ENCODE measurements around the gene DNER. TPM values are rescaled to one million over a fixed set of nuclear protein-coding genes. Genes with fewer than 3 reads are reported as not detected.
"Not testable (repeated sequence)": the region's sequence is repeated elsewhere in the genome, so short reads cannot be mapped to it uniquely, and the experiment has no call there.

DNER gene
- total RNA-seq, 1 donor from 2014 or later: 1.8 TPM

DNA sequence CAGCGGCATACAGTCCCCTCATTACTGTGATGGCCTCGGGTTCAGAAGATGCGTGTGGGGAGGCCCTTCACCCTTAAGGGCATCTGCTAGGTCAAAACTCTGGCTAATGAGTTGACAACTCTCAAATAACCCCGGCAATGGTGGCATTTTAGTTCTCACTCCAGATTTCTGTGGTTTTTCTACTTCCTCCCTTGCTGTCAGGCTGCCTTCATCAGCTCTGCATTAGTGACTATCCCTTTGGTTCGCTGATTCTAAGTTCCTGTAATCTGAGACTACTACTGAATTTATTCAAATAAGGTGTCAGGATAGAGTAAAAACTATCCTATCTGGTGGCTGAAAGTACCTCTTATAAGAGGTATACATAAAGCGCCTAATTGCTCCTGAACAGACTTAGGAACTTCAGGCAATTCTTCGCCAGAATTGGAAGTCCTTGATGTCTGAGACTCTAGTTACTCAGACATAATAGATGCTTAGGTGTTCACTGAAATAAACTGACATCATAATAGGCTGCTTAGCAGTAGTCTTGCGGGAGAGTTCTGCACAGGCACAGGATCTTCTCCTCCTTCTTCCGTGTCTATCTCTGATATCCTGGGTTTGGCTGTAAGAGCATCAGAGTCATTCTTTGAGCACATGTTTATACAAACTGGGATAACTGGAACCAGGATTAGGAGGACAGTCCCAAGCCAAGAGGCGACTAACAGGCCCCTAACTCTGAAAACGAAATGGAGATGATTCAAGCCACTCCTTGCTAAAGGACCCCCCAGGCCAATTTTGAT lies 194.5 kb downstream of the DNER start:
- DNase-seq (ENCODE audit: low read depth): no peak
- Histone ChIP-seq H3K27me3 (ENCODE audit: control insufficient read depth, insufficient read depth, low read length) (no peaks in the 10 kb centered on the region), H3K4me3 (ENCODE audit: low read depth, low read length) (no peak overlapping the region), H3K36me3 (ENCODE audit: control insufficient read depth, insufficient read depth, low read length) (no peaks in the 10 kb centered on the region)
- TF ChIP-seq, protein P1, sequence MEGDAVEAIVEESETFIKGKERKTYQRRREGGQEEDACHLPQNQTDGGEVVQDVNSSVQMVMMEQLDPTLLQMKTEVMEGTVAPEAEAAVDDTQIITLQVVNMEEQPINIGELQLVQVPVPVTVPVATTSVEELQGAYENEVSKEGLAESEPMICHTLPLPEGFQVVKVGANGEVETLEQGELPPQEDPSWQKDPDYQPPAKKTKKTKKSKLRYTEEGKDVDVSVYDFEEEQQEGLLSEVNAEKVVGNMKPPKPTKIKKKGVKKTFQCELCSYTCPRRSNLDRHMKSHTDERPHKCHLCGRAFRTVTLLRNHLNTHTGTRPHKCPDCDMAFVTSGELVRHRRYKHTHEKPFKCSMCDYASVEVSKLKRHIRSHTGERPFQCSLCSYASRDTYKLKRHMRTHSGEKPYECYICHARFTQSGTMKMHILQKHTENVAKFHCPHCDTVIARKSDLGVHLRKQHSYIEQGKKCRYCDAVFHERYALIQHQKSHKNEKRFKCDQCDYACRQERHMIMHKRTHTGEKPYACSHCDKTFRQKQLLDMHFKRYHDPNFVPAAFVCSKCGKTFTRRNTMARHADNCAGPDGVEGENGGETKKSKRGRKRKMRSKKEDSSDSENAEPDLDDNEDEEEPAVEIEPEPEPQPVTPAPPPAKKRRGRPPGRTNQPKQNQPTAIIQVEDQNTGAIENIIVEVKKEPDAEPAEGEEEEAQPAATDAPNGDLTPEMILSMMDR (IDR thresholded peaks at IDR 0.05; ENCODE audit: insufficient read depth, low read length, severe bottlenecking): no peak
- no peak for FAIRE-seq

DNA sequence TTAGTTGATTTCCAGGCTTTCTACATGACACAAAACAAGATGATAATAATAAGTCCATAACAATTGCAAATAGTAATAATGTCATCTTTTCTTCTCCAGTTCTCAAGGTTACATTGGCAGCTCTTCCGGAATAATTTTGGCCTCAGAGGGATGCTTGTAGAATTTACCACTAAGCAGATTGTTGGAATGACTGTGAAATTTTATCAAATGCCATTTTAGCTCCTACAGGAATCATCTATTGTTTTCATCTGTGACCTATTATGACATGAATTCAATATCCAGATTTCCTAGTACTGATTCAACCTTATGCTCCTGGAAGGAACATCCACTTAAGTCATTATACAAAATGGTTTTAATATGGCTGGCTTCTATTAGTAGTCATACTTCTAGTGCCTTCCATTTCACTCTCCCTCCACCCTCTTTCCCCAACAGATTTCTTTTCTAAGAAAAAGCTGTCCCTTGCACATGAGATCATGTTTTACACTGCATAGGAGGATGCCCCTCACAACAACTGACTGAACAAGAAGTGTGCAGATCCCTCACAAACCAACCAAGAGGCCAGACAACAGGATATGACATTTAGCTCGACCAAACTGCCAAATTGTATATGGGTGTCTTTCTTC lies 200.0 kb downstream of the DNER start:
- no peak overlapping the region for H3K4me3 ChIP-seq (ENCODE audit: low read depth, low read length)
- no peak for FAIRE-seq

DNA sequence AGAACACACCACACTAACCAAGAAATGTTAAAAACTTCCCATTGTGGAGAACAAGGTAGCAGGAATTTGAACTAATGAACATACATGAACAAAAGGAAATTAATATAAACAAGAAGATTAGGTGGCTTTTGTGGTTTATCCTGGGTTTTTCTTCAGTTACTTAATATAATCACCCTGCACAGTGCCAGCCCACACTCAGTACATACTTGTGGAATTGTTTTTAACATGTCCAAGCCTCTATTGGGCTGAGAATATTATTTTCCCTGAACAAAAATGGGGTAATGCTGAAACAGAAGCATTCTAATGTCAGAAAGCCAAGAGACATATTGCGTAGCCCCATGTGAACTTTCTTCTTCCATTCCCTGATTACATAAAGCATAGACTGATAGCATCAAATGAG lies 202.8 kb downstream of the DNER start:
- H3K4me3 ChIP-seq (ENCODE audit: low read depth, low read length): no peak overlapping the region
- H3K36me3 ChIP-seq (ENCODE audit: control insufficient read depth, insufficient read depth, low read length): no peaks in the 10 kb centered on the region
- DNase-seq (ENCODE audit: low read depth) (no peak), FAIRE-seq (no peak)
- H3K27me3 ChIP-seq (ENCODE audit: control insufficient read depth, insufficient read depth, low read length): no peaks in the 10 kb centered on the region
- TF ChIP-seq, protein P1 (IDR thresholded peaks at IDR 0.05; ENCODE audit: insufficient read depth, low read length, severe bottlenecking): no peak

More for the DNA sequence above, 200.0 kb downstream of the DNER start:
- no peak for DNase-seq (ENCODE audit: low read depth)
- Histone ChIP-seq H3K36me3 (ENCODE audit: control insufficient read depth, insufficient read depth, low read length) (no peaks in the 10 kb centered on the region), H3K27me3 (ENCODE audit: control insufficient read depth, insufficient read depth, low read length) (no peaks in the 10 kb centered on the region)
- TF ChIP-seq, protein P1 (IDR thresholded peaks at IDR 0.05; ENCODE audit: insufficient read depth, low read length, severe bottlenecking): no peak

DNA sequence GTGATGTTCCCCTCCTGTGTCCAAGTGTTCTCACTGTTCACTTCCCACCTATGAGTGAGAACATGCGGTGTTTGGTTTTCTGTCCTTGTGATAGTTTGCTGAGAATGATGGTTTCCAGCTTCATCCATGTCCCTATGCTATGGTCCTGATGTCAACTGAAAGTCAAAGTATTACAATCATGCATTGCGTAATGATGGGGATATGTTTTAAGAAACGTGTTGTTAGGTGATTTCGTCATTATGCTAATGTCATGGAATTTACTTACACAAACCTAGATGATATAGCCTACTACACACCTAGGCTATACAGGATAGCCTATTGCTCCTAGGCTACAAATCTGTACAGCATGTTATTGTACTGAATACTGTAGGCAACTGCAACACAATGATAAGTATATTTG lies 207.7 kb downstream of the DNER start:
- not testable (repeated sequence) for FAIRE-seq
- peak; percentile 3 for DNase-seq (ENCODE audit: low read depth)

DNA sequence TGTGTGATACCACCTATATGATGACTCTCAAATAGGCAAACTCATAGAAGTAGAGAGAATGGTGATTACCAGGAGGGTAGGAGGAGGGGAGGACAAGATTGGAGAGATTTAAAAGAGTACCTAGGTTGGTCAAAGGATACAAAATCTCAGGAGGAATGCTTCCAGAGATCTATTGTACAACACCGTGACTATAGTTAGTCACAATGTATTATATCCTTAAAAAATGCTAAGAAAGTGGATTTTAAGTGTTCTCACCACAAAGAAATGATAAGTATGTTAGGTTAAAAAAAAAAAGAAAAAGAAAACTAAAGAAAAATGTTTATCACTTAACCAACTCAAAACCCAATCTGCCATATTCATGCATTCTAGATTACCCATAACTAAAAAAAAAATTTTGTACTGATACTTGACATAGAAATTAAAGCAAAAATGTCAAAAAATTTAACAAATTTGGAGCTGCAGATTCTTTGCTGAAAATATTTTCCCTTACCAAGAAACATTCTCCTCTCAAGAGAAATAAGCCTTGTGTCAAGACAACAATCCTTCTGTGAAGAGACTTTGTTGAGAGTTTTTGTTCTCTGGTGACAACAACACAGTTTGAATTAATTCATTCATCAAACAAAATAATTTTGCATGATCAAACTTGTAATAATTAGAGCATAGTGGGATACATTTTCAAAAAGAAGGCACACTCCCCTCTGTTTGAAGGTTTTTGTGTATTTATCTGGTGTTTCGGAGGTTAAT lies 213.1 kb downstream of the DNER start:
- FAIRE-seq: no peak
- Histone ChIP-seq H3K36me3 (ENCODE audit: control insufficient read depth, insufficient read depth, low read length) (no peaks in the 10 kb centered on the region), H3K4me3 (ENCODE audit: low read depth, low read length) (no peak overlapping the region), H3K27me3 (ENCODE audit: control insufficient read depth, insufficient read depth, low read length) (no peaks in the 10 kb centered on the region)
- TF ChIP-seq, protein P1 (IDR thresholded peaks at IDR 0.05; ENCODE audit: insufficient read depth, low read length, severe bottlenecking): no peak
- no peak for DNase-seq (ENCODE audit: low read depth)

More for the DNA sequence above, 207.7 kb downstream of the DNER start:
- not testable (repeated sequence) for H3K27me3 ChIP-seq (ENCODE audit: control insufficient read depth, insufficient read depth, low read length); H3K36me3 ChIP-seq (ENCODE audit: control insufficient read depth, insufficient read depth, low read length); H3K4me3 ChIP-seq (ENCODE audit: low read depth, low read length)

DNA sequence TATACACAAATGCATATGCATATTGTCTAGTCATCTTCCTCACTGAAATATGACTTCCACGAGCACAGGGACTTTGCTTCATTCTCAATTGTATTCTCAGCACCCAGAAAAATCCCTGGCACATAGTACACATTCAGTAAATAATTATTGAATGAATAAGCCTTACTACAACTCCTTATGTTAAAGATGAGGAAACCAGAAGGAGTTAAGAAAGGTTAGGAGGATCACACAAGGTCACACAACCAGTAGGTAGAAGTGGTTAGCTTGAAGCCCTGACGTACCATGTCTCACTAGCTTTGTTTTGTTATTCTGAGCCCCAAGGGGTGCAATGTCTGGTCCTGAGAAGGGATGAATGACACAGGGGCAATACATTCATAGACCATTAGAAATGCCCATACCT lies 222.3 kb downstream of the DNER start:
- FAIRE-seq: no peak
- Histone ChIP-seq H3K27me3 (ENCODE audit: control insufficient read depth, insufficient read depth, low read length) (no peaks in the 10 kb centered on the region), H3K4me3 (ENCODE audit: low read depth, low read length) (no peak overlapping the region), H3K36me3 (ENCODE audit: control insufficient read depth, insufficient read depth, low read length) (no peaks in the 10 kb centered on the region)
- TF ChIP-seq, protein P1 (IDR thresholded peaks at IDR 0.05; ENCODE audit: insufficient read depth, low read length, severe bottlenecking): no peak
- no peak for DNase-seq (ENCODE audit: low read depth)

Data from bronchial epithelial cell (primary cell).